ENCODE results near the gene NUCB1.
A peak's percentile ranks its signal among the peaks of the same experiment; 100 is the strongest.

The NUCB1 gene

DNA sequence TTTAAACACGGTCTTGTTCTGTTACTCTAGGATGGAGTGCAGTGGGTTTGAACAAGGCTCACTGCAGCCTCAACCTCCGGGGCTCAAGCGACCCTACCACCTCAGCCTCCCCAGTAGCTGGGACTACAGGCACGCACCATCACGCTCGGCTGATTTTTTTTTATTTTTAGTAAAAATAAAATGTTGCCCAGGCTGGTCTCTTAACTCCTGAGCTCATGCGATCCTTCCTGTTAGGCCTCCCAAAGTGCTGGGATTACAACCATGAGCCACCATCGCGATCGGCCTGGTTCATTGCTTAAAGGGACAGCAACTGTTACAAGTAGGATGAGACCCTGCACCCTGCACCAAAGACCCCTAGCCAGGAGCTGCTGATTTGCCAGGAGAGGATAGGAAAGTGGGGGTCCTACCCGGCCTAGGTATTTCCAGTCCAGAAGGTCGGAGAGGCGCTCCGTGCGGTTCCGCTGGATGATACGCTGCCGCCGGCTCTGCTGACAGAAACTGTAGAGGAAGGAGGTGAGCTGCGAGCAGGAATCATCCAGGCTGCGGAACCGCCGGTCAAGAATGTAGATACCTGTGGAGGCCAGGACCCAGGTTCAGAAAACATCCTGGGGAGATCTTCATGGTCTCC, 70.1 kb downstream of the NUCB1 start:
- Histone ChIP-seq H3K4me3 (ENCODE audit: low read length in 2 of 2) (no peak overlapping the region), H3K27me3 (ENCODE audit: control insufficient read depth in 1 of 2, insufficient read depth in 2 of 2, low read length in 2 of 2) (no peaks in the 10 kb centered on the region), H3K9ac (ENCODE audit: low read length in 2 of 2) (no peak overlapping the region), H3K9me3 (ENCODE audit: control insufficient read depth in 2 of 2, low read length in 2 of 2) (no peaks in the 10 kb centered on the region), H3K27ac (ENCODE audit: low read length) (no peak overlapping the region), H3K4me1 (ENCODE audit: control insufficient read depth, insufficient read depth, low read length) (peaks cover 25% of the 10 kb centered on the region), H3K36me3 (ENCODE audit: control insufficient read depth in 2 of 2, insufficient read depth in 2 of 2, low read length in 2 of 2) (peaks cover 28 to 45% of the 10 kb centered on the region in 2 donors)

GRCh38 chr19:48970923-48971395, 70.8 kb downstream of the NUCB1 start:
- Histone ChIP-seq H3K9ac (ENCODE audit: low read length in 2 of 2) (no peak overlapping the region), H3K27me3 (ENCODE audit: control insufficient read depth in 1 of 2, insufficient read depth in 2 of 2, low read length in 2 of 2) (no peaks in the 10 kb centered on the region), H3K27ac (ENCODE audit: low read length) (no peak overlapping the region), H3K4me3 (ENCODE audit: low read length in 2 of 2) (peak overlapping the region in 1 of 2 donors; percentile 15), H3K4me1 (ENCODE audit: control insufficient read depth, insufficient read depth, low read length) (peaks cover 24% of the 10 kb centered on the region), H3K36me3 (ENCODE audit: control insufficient read depth in 2 of 2, insufficient read depth in 2 of 2, low read length in 2 of 2) (peaks cover 28 to 45% of the 10 kb centered on the region in 2 donors), H3K9me3 (ENCODE audit: control insufficient read depth in 2 of 2, low read length in 2 of 2) (no peaks in the 10 kb centered on the region)
